ENCODE data around the gene AHNAK.
A peak's percentile ranks its signal among the peaks of the same experiment; 100 is the strongest.
"Not testable (repeated sequence)": the region's sequence is repeated elsewhere in the genome, so short reads cannot be mapped to it uniquely, and the experiment has no call there.

AHNAK gene

GRCh38 chr11:62570903-62571302 is 24.3 kb upstream of the AHNAK start:
- peaks cover 3 to 27% of the 10 kb centered on the region in 2 donors for H3K4me1 ChIP-seq (ENCODE audit: control insufficient read depth in 1 of 2, insufficient read depth in 2 of 2, low read length in 2 of 2)

GRCh38 chr11:62569611-62570010 is 23.0 kb upstream of the AHNAK start:
- peaks cover 3 to 14% of the 10 kb centered on the region in 2 donors for H3K4me1 ChIP-seq (ENCODE audit: control insufficient read depth in 1 of 2, insufficient read depth in 2 of 2, low read length in 2 of 2)
- no peak overlapping the region for H3K27ac ChIP-seq (ENCODE audit: low read length)
- no peak overlapping the region for H3K4me3 ChIP-seq (ENCODE audit: low read depth in 1 of 2, low read length in 2 of 2)
- H3K9me3 ChIP-seq (ENCODE audit: control insufficient read depth in 1 of 2, low read length in 2 of 2) = no peaks in the 10 kb centered on the region
- peaks cover 52 to 69% of the 10 kb centered on the region in 2 donors for H3K36me3 ChIP-seq (ENCODE audit: control insufficient read depth in 1 of 2, insufficient read depth in 2 of 2, low read length in 2 of 2)
- no peaks in the 10 kb centered on the region for H3K27me3 ChIP-seq (ENCODE audit: low read depth, low read length)

More at GRCh38 chr11:62570903-62571302, 24.3 kb upstream of the AHNAK start:
- H3K9me3 ChIP-seq (ENCODE audit: control insufficient read depth in 1 of 2, low read length in 2 of 2); H3K4me3 ChIP-seq (ENCODE audit: low read depth in 1 of 2, low read length in 2 of 2); H3K27ac ChIP-seq (ENCODE audit: low read length); H3K27me3 ChIP-seq (ENCODE audit: low read depth, low read length): not testable (repeated sequence)
- peaks cover 43 to 59% of the 10 kb centered on the region in 2 donors for H3K36me3 ChIP-seq (ENCODE audit: control insufficient read depth in 1 of 2, insufficient read depth in 2 of 2, low read length in 2 of 2)

GRCh38 chr11:62567018-62567633 is 20.5 kb upstream of the AHNAK start:
- H3K9me3 ChIP-seq (ENCODE audit: control insufficient read depth in 1 of 2, low read length in 2 of 2) = no peaks in the 10 kb centered on the region
- H3K36me3 ChIP-seq (ENCODE audit: control insufficient read depth in 1 of 2, insufficient read depth in 2 of 2, low read length in 2 of 2) = peaks cover 59 to 73% of the 10 kb centered on the region in 2 donors
- H3K4me1 ChIP-seq (ENCODE audit: control insufficient read depth in 1 of 2, insufficient read depth in 2 of 2, low read length in 2 of 2) = peaks cover 3% of the 10 kb centered on the region in 2 donors
- H3K27ac ChIP-seq (ENCODE audit: low read length) = no peak overlapping the region
- no peak overlapping the region for H3K4me3 ChIP-seq (ENCODE audit: low read depth in 1 of 2, low read length in 2 of 2)
- H3K27me3 ChIP-seq (ENCODE audit: low read depth, low read length) = no peaks in the 10 kb centered on the region

- H3K36me3 ChIP-seq (ENCODE audit: control insufficient read depth in 1 of 2, insufficient read depth in 2 of 2, low read length in 2 of 2) = peaks cover 54 to 67% of the 10 kb centered on the region in 2 donors
- H3K27me3 ChIP-seq (ENCODE audit: low read depth, low read length) = no peaks in the 10 kb centered on the region
- no peaks in the 10 kb centered on the region for H3K9me3 ChIP-seq (ENCODE audit: control insufficient read depth in 1 of 2, low read length in 2 of 2)
- no peak overlapping the region for H3K27ac ChIP-seq (ENCODE audit: low read length)
- H3K4me3 ChIP-seq (ENCODE audit: low read depth in 1 of 2, low read length in 2 of 2) = no peak overlapping the region
- no peaks in the 10 kb centered on the region for H3K4me1 ChIP-seq (ENCODE audit: control insufficient read depth in 1 of 2, insufficient read depth in 2 of 2, low read length in 2 of 2)
Measured at GRCh38 chr11:62566247-62566646, 19.6 kb upstream of the AHNAK start.

GRCh38 chr11:62565100-62565802 is 18.6 kb upstream of the AHNAK start:
- Histone ChIP-seq H3K36me3 (ENCODE audit: control insufficient read depth in 1 of 2, insufficient read depth in 2 of 2, low read length in 2 of 2) (peaks cover 47 to 57% of the 10 kb centered on the region in 2 donors), H3K4me1 (ENCODE audit: control insufficient read depth in 1 of 2, insufficient read depth in 2 of 2, low read length in 2 of 2) (peaks cover 0 to 7% of the 10 kb centered on the region in 2 donors), H3K27me3 (ENCODE audit: low read depth, low read length) (no peaks in the 10 kb centered on the region), H3K9me3 (ENCODE audit: control insufficient read depth in 1 of 2, low read length in 2 of 2) (no peaks in the 10 kb centered on the region), H3K27ac (ENCODE audit: low read length) (peak overlapping the region; percentile 43), H3K4me3 (ENCODE audit: low read depth in 1 of 2, low read length in 2 of 2) (no peak overlapping the region)

- H3K4me3 ChIP-seq (ENCODE audit: low read depth in 1 of 2, low read length in 2 of 2); H3K27ac ChIP-seq (ENCODE audit: low read length); H3K27me3 ChIP-seq (ENCODE audit: low read depth, low read length); H3K9me3 ChIP-seq (ENCODE audit: control insufficient read depth in 1 of 2, low read length in 2 of 2): not testable (repeated sequence)
- H3K36me3 ChIP-seq (ENCODE audit: control insufficient read depth in 1 of 2, insufficient read depth in 2 of 2, low read length in 2 of 2) = peaks cover 39 to 48% of the 10 kb centered on the region in 2 donors
- peaks cover 15 to 24% of the 10 kb centered on the region in 2 donors for H3K4me1 ChIP-seq (ENCODE audit: control insufficient read depth in 1 of 2, insufficient read depth in 2 of 2, low read length in 2 of 2)
Measured at GRCh38 chr11:62561677-62562230, 15.1 kb upstream of the AHNAK start.

- H3K4me1 ChIP-seq (ENCODE audit: control insufficient read depth in 1 of 2, insufficient read depth in 2 of 2, low read length in 2 of 2) = peaks cover 26 to 35% of the 10 kb centered on the region in 2 donors
- H3K4me3 ChIP-seq (ENCODE audit: low read depth in 1 of 2, low read length in 2 of 2) = no peak overlapping the region
- H3K27ac ChIP-seq (ENCODE audit: low read length) = peak overlapping the region; percentile 85
- H3K36me3 ChIP-seq (ENCODE audit: control insufficient read depth in 1 of 2, insufficient read depth in 2 of 2, low read length in 2 of 2) = peaks cover 27 to 37% of the 10 kb centered on the region in 2 donors
- no peaks in the 10 kb centered on the region for H3K9me3 ChIP-seq (ENCODE audit: control insufficient read depth in 1 of 2, low read length in 2 of 2)
- H3K27me3 ChIP-seq (ENCODE audit: low read depth, low read length) = no peaks in the 10 kb centered on the region
Measured at GRCh38 chr11:62560566-62561103, 14.0 kb upstream of the AHNAK start.

- H3K9me3 ChIP-seq (ENCODE audit: control insufficient read depth in 1 of 2, low read length in 2 of 2); H3K4me3 ChIP-seq (ENCODE audit: low read depth in 1 of 2, low read length in 2 of 2); H3K27me3 ChIP-seq (ENCODE audit: low read depth, low read length): not testable (repeated sequence)
- Histone ChIP-seq H3K36me3 (ENCODE audit: control insufficient read depth in 1 of 2, insufficient read depth in 2 of 2, low read length in 2 of 2) (peaks cover 21 to 30% of the 10 kb centered on the region in 2 donors), H3K27ac (ENCODE audit: low read length) (peak overlapping the region; percentile 85), H3K4me1 (ENCODE audit: control insufficient read depth in 1 of 2, insufficient read depth in 2 of 2, low read length in 2 of 2) (peaks cover 34 to 45% of the 10 kb centered on the region in 2 donors)
Measured at GRCh38 chr11:62559626-62560025, 13.0 kb upstream of the AHNAK start.

GRCh38 chr11:62559204-62559603 is 12.6 kb upstream of the AHNAK start:
- Histone ChIP-seq H3K36me3 (ENCODE audit: control insufficient read depth in 1 of 2, insufficient read depth in 2 of 2, low read length in 2 of 2) (peaks cover 21 to 30% of the 10 kb centered on the region in 2 donors), H3K27me3 (ENCODE audit: low read depth, low read length) (no peaks in the 10 kb centered on the region), H3K4me3 (ENCODE audit: low read depth in 1 of 2, low read length in 2 of 2) (no peak overlapping the region), H3K9me3 (ENCODE audit: control insufficient read depth in 1 of 2, low read length in 2 of 2) (no peaks in the 10 kb centered on the region), H3K4me1 (ENCODE audit: control insufficient read depth in 1 of 2, insufficient read depth in 2 of 2, low read length in 2 of 2) (peaks cover 38 to 49% of the 10 kb centered on the region in 2 donors), H3K27ac (ENCODE audit: low read length) (no peak overlapping the region)

GRCh38 chr11:62558669-62559068 is 12.1 kb upstream of the AHNAK start:
- H3K27ac ChIP-seq (ENCODE audit: low read length) = no peak overlapping the region
- no peaks in the 10 kb centered on the region for H3K9me3 ChIP-seq (ENCODE audit: control insufficient read depth in 1 of 2, low read length in 2 of 2)
- H3K4me3 ChIP-seq (ENCODE audit: low read depth in 1 of 2, low read length in 2 of 2) = no peak overlapping the region
- H3K36me3 ChIP-seq (ENCODE audit: control insufficient read depth in 1 of 2, insufficient read depth in 2 of 2, low read length in 2 of 2) = peaks cover 19 to 27% of the 10 kb centered on the region in 2 donors
- H3K4me1 ChIP-seq (ENCODE audit: control insufficient read depth in 1 of 2, insufficient read depth in 2 of 2, low read length in 2 of 2) = peaks cover 43 to 55% of the 10 kb centered on the region in 2 donors
- no peaks in the 10 kb centered on the region for H3K27me3 ChIP-seq (ENCODE audit: low read depth, low read length)

- H3K4me1 ChIP-seq (ENCODE audit: control insufficient read depth in 1 of 2, insufficient read depth in 2 of 2, low read length in 2 of 2) = peaks cover 54 to 68% of the 10 kb centered on the region in 2 donors
- H3K36me3 ChIP-seq (ENCODE audit: control insufficient read depth in 1 of 2, insufficient read depth in 2 of 2, low read length in 2 of 2) = peaks cover 14 to 30% of the 10 kb centered on the region in 2 donors
- peak overlapping the region; percentile 100 for H3K27ac ChIP-seq (ENCODE audit: low read length)
- H3K9me3 ChIP-seq (ENCODE audit: control insufficient read depth in 1 of 2, low read length in 2 of 2) = no peaks in the 10 kb centered on the region
- H3K27me3 ChIP-seq (ENCODE audit: low read depth, low read length) = no peaks in the 10 kb centered on the region
- H3K4me3 ChIP-seq (ENCODE audit: low read depth in 1 of 2, low read length in 2 of 2) = peak overlapping the region; percentile 15 to 23
Measured at GRCh38 chr11:62556875-62557631, 10.4 kb upstream of the AHNAK start.

Data from muscle layer of duodenum (tissue), 2 donors.